Sigmoid colon (tissue), 4 donors: ENCODE measurements around the gene CLVS2.

ENCODE experiments used
- POLR2A ChIP-seq, 2 donors: fragments of 450-650 bp; IDR thresholded peaks; one replicate each; pipeline ENCODE4 v1.6.1; 2016; ENCODE audit warnings: antibody characterized with exemption in 2 of 2, mild to moderate bottlenecking in 2 of 2, moderate library complexity in 2 of 2
- POLR2AphosphoS5 ChIP-seq, 4 donors: sonication (generic); formaldehyde crosslinking; IDR thresholded peaks; one replicate each; pipeline ENCODE4 v1.6.1; 2017; ENCODE audit warnings: antibody characterized with exemption in 4 of 4
- TF ChIP-seq, protein P1 (sequence below), 4 experiments: fragments of 450-650 bp in 3 of 4; fragments of 200-600 bp in 1 of 4; IDR thresholded peaks; one replicate each; pipeline ENCODE4 v1.5.1; 2016 to 2019; ENCODE audit warnings: antibody characterized with exemption in 4 of 4, mild to moderate bottlenecking in 3 of 4, moderate library complexity in 2 of 4

DNA sequence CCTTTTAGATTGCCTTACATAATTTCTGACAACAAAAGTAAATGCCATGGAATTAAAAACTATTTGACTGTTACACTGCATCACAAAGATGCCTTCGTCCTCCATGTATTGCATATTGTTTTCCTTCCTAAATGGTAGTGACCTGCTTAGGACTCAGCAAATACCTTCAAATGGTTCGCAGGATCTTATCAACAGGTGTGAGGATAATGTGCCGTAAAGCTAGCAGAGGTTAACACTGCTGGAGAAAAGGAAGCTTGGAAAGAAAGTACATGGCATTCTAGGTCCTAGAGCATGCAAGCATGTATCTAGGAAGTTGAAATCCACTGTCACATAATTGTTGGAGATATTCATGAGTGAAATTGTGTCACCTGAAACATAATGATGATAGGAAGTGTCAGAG, 5.5 kb downstream of the CLVS2 start:
- TF ChIP-seq POLR2A (IDR thresholded peaks at IDR 0.05) (no peak), POLR2AphosphoS5 (IDR thresholded peaks at IDR 0.05) (no peak)
- TF ChIP-seq, protein P1, sequence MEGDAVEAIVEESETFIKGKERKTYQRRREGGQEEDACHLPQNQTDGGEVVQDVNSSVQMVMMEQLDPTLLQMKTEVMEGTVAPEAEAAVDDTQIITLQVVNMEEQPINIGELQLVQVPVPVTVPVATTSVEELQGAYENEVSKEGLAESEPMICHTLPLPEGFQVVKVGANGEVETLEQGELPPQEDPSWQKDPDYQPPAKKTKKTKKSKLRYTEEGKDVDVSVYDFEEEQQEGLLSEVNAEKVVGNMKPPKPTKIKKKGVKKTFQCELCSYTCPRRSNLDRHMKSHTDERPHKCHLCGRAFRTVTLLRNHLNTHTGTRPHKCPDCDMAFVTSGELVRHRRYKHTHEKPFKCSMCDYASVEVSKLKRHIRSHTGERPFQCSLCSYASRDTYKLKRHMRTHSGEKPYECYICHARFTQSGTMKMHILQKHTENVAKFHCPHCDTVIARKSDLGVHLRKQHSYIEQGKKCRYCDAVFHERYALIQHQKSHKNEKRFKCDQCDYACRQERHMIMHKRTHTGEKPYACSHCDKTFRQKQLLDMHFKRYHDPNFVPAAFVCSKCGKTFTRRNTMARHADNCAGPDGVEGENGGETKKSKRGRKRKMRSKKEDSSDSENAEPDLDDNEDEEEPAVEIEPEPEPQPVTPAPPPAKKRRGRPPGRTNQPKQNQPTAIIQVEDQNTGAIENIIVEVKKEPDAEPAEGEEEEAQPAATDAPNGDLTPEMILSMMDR (IDR thresholded peaks at IDR 0.05): no peak
